SHP77 (cell line): Measurements from ENCODE around the gene MRPS10.
"Not testable (repeated sequence)": the region's sequence is repeated elsewhere in the genome, so short reads cannot be mapped to it uniquely, and the experiment has no call there.

Source experiments
- DNase-seq, 2 experiments: peaks; one replicate each; lab custom pipeline; 2025; lab: John Stamatoyannopoulos, UW

MRPS10 gene

GRCh38 chr6:42207559-42207958 is 10.1 kb downstream of the MRPS10 start:
- DNase-seq, result not testable (repeated sequence)

GRCh38 chr6:42204768-42205282 is 12.8 kb downstream of the MRPS10 start:
- no peak for DNase-seq

- DNase-seq, result no peak
Measured at GRCh38 chr6:42203183-42203582, 14.5 kb downstream of the MRPS10 start.

GRCh38 chr6:42202131-42202915 is 15.3 kb downstream of the MRPS10 start:
- DNase-seq, result not testable (repeated sequence)

GRCh38 chr6:42201382-42201781 is 16.3 kb downstream of the MRPS10 start:
- no peak for DNase-seq

- no peak for DNase-seq
Measured at GRCh38 chr6:42200035-42200434, 17.6 kb downstream of the MRPS10 start.

- peak in 1 of 2 experiments; percentile 47 for DNase-seq
Measured at GRCh38 chr6:42199106-42199981, 18.3 kb downstream of the MRPS10 start.

GRCh38 chr6:42197555-42198362 is 19.9 kb downstream of the MRPS10 start:
- peak; percentile 79 to 84 for DNase-seq

- no peak for DNase-seq
Measured at GRCh38 chr6:42195415-42195814, 22.2 kb downstream of the MRPS10 start.

GRCh38 chr6:42194056-42194455 is 23.6 kb downstream of the MRPS10 start:
- DNase-seq, result no peak

- DNase-seq, result no peak
Measured at GRCh38 chr6:42193491-42193894, 24.2 kb downstream of the MRPS10 start.

- not testable (repeated sequence) for DNase-seq
Measured at GRCh38 chr6:42192385-42192784, 25.3 kb downstream of the MRPS10 start.

- DNase-seq, result no peak
Measured at GRCh38 chr6:42190554-42191183, 27.0 kb downstream of the MRPS10 start.

- no peak for DNase-seq
Measured at GRCh38 chr6:42188406-42188805, 29.3 kb downstream of the MRPS10 start.

GRCh38 chr6:42185597-42185996 is 32.1 kb downstream of the MRPS10 start:
- no peak for DNase-seq

- no peak for DNase-seq
Measured at GRCh38 chr6:42184475-42184874, 33.2 kb downstream of the MRPS10 start.

- no peak for DNase-seq
Measured at GRCh38 chr6:42182101-42182500, 35.6 kb downstream of the MRPS10 start.

- DNase-seq, result no peak
Measured at GRCh38 chr6:42179945-42180313, 37.7 kb downstream of the MRPS10 start.

GRCh38 chr6:42179261-42179944 is 38.3 kb downstream of the MRPS10 start:
- DNase-seq, result no peak

GRCh38 chr6:42177514-42178364 is 39.9 kb downstream of the MRPS10 start:
- DNase-seq, result no peak
